ENCODE results near the gene CHST2.

DNA sequence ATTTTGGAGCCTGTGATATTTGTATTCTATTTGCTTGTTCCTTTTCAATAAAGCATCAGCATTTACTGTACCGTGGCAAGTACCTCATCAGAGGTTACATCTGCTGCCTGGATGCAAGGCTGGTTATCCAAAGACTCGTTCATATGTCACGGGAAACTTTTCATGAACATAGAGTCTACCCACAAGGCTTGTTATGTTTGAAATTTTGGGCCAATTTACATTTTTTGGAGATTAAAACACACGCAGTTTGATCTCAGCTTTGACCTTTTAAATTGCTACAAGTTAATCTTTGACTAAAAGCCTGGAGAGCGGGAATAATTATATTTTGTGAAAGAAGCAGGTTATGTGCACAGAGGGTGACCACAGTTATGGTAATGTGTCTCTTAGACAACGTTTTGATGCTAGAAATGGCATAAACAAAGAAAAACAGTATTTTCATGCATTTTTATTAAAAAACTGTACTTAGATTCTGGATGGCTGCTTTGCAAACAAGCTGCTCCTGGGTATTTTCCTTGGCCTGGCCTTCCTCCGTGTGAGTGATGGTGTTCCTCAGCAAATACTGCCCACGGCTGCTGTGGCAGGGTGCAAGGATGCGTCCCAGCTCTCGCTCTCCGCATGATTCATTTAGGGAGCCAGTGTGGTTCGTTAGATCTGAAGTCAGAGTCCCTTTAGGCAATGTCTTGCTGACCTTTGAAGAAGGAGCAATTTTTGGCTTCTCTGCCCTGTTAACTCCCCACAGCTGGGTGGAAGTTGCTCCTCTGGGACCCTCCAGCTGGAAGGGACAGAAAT, 27.1 kb downstream of the CHST2 start:
- TF ChIP-seq, protein P1, sequence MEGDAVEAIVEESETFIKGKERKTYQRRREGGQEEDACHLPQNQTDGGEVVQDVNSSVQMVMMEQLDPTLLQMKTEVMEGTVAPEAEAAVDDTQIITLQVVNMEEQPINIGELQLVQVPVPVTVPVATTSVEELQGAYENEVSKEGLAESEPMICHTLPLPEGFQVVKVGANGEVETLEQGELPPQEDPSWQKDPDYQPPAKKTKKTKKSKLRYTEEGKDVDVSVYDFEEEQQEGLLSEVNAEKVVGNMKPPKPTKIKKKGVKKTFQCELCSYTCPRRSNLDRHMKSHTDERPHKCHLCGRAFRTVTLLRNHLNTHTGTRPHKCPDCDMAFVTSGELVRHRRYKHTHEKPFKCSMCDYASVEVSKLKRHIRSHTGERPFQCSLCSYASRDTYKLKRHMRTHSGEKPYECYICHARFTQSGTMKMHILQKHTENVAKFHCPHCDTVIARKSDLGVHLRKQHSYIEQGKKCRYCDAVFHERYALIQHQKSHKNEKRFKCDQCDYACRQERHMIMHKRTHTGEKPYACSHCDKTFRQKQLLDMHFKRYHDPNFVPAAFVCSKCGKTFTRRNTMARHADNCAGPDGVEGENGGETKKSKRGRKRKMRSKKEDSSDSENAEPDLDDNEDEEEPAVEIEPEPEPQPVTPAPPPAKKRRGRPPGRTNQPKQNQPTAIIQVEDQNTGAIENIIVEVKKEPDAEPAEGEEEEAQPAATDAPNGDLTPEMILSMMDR (IDR thresholded peaks at IDR 0.05), result no peak
- no peak for TF ChIP-seq POLR2A (IDR thresholded peaks at IDR 0.05)
